GM20431 (cell line): ENCODE measurements around the gene ALDH3A1.

Experiments used
- in situ Hi-C: fragments of 300-500 bp; cut with MseI, MboI; formaldehyde crosslinking; loops from one replicate; pipeline ENCODE4 v1.15.0; 2020; ENCODE audit warnings: low sequenced_read_pairs; ENCODE audit not compliant: unreplicated experiment

Gene ALDH3A1

GRCh38 chr17:19747829-19748806, at the start of gene ALDH3A1:
Gene ALDH3A1, minus strand, starts transcription at chr17:19748298. Its CDS starts 3,169 bp downstream, at chr17:19745129.
- in situ Hi-C loops: no loop called here

GRCh38 chr17:19796457-19796856, 48.4 kb upstream of the ALDH3A1 start:
- in situ Hi-C loops: no loop called here

- in situ Hi-C loops: no loop called here
Measured at GRCh38 chr17:19791918-19792550, 43.9 kb upstream of the ALDH3A1 start.

GRCh38 chr17:19787733-19788357, 39.7 kb upstream of the ALDH3A1 start:
- in situ Hi-C loops: no loop called here

GRCh38 chr17:19785854-19786253, 37.8 kb upstream of the ALDH3A1 start:
- in situ Hi-C loops: no loop called here

- in situ Hi-C loops: no loop called here
Measured at GRCh38 chr17:19781488-19782458, 33.7 kb upstream of the ALDH3A1 start.

GRCh38 chr17:19780846-19781245, 32.7 kb upstream of the ALDH3A1 start:
- in situ Hi-C loops: no loop called here

- in situ Hi-C loops: no loop called here
Measured at GRCh38 chr17:19773534-19773933, 25.4 kb upstream of the ALDH3A1 start.

- in situ Hi-C loops: no loop called here
Measured at GRCh38 chr17:19771971-19772630, 24.0 kb upstream of the ALDH3A1 start.

GRCh38 chr17:19770985-19771735, 23.1 kb upstream of the ALDH3A1 start:
- in situ Hi-C loops: no loop called here

GRCh38 chr17:19769946-19770652, 22.0 kb upstream of the ALDH3A1 start:
- in situ Hi-C loops: loop anchor here (10.0 kb wide), 1 partner anchor 255 kb away; no protein-coding TSS in a partner anchor

GRCh38 chr17:19768046-19768782, 20.1 kb upstream of the ALDH3A1 start:
- in situ Hi-C loops: loop anchor here (10.0 kb wide), 1 partner anchor 253 kb away; no protein-coding TSS in a partner anchor

GRCh38 chr17:19766421-19767270, 18.5 kb upstream of the ALDH3A1 start:
- in situ Hi-C loops: loop anchor here (10.0 kb wide), 1 partner anchor 252 kb away; no protein-coding TSS in a partner anchor

- in situ Hi-C loops: loop anchor here (10.0 kb wide), 1 partner anchor 251 kb away; no protein-coding TSS in a partner anchor
Measured at GRCh38 chr17:19766016-19766415, 17.9 kb upstream of the ALDH3A1 start.

GRCh38 chr17:19763991-19764390, 15.9 kb upstream of the ALDH3A1 start:
- in situ Hi-C loops: loop anchor here (10.0 kb wide), 1 partner anchor 249 kb away; no protein-coding TSS in a partner anchor

GRCh38 chr17:19763416-19763815, 15.3 kb upstream of the ALDH3A1 start:
- in situ Hi-C loops: loop anchor here (10.0 kb wide), 1 partner anchor 249 kb away; no protein-coding TSS in a partner anchor
